Measurements from ENCODE around the gene UBAP1L. TPM values are rescaled to one million over a fixed set of nuclear protein-coding genes. Genes with fewer than 3 reads are reported as not detected.

The UBAP1L gene
- total and polyA plus RNA-seq, 2 donors (not counting 3 experiments of a cell fraction or from before 2014, with no cell fraction given) = 1.9 to 5.0 TPM

DNA sequence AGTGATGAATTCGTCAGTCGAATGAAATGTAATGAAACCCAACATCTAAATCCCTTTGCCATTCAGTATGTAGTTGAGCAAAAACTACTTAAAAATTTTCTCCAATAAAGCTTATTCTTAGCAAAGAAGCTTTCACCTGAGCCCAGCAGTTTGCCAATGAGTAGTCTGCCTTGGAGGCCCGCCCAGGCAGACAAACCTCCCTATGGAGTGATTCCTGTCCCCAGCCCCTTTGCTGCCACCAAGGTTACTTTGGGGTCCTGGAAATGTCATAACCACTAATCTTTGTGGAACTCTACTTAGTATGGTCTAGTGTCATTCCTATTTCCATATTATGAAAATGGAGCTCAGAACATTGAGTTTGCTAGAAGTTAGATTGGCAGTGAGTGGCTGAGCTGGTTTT lies 12.1 kb downstream of the UBAP1L start:
- no peaks in the 10 kb centered on the region for H3K9me1 ChIP-seq (replicated peaks; ENCODE audit: control insufficient read depth, extremely low read depth, insufficient read depth, low read length)
- DNase-seq (ENCODE audit: low read depth, low spot score) (no peak), FAIRE-seq (no peak)
- H3K27me3 ChIP-seq (ENCODE audit: control insufficient read depth in 2 of 2, insufficient read depth in 2 of 2, low read length in 2 of 2) = no peaks in the 10 kb centered on the region
- H3K4me2 ChIP-seq (ENCODE audit: insufficient read depth, low read length) = no peak overlapping the region
- H3K9me3 ChIP-seq (replicated peaks; ENCODE audit: control insufficient read depth, insufficient read depth, low read length) = no peaks in the 10 kb centered on the region
- BruUV-seq (replicated peaks) = no TSS peak
- H3K9ac ChIP-seq (replicated peaks; ENCODE audit: extremely low read depth, insufficient read depth, low read length) = no peak overlapping the region
- no peak overlapping the region for H3K27ac ChIP-seq (ENCODE audit: insufficient read depth, low read depth, low read length)
- ChIA-PET POLR2A (no interaction called here), CTCF (interaction anchor here (0.7 to 5.4 kb wide), 9 partner anchors 11 to 69 kb away, joined by 3 to 64 read pairs (median 5); partner anchors contain the start of genes PDCD7 and UBAP1L)
- no peak overlapping the region for H3K4me3 ChIP-seq (replicated peaks in 1 of 3; ENCODE audit: insufficient read depth in 1 of 3, low read depth in 1 of 3, low read length in 3 of 3)
- intact Hi-C loops (cut with micrococcal nuclease) = no loop called here
- no peaks in the 10 kb centered on the region for H3K79me2 ChIP-seq (ENCODE audit: control insufficient read depth, insufficient read depth, low read length)
- H4K20me1 ChIP-seq (replicated peaks; ENCODE audit: control insufficient read depth, extremely low read depth, insufficient read depth, low read length) = no peaks in the 10 kb centered on the region
- no peak for TF ChIP-seq POLR2A (IDR thresholded peaks at IDR 0.05; ENCODE audit: low read depth, low read length)
- TF ChIP-seq MYC (IDR thresholded peaks at IDR 0.05; ENCODE audit: low read depth, low read length) = no peak
- no peak for TF ChIP-seq POLR2AphosphoS5 (IDR thresholded peaks at IDR 0.05; ENCODE audit: insufficient read depth, low read depth, low read length)
- TF ChIP-seq FOS (IDR thresholded peaks at IDR 0.05; ENCODE audit: borderline replicate concordance, insufficient read depth, low read length) = no peak
- TF ChIP-seq, protein P1, sequence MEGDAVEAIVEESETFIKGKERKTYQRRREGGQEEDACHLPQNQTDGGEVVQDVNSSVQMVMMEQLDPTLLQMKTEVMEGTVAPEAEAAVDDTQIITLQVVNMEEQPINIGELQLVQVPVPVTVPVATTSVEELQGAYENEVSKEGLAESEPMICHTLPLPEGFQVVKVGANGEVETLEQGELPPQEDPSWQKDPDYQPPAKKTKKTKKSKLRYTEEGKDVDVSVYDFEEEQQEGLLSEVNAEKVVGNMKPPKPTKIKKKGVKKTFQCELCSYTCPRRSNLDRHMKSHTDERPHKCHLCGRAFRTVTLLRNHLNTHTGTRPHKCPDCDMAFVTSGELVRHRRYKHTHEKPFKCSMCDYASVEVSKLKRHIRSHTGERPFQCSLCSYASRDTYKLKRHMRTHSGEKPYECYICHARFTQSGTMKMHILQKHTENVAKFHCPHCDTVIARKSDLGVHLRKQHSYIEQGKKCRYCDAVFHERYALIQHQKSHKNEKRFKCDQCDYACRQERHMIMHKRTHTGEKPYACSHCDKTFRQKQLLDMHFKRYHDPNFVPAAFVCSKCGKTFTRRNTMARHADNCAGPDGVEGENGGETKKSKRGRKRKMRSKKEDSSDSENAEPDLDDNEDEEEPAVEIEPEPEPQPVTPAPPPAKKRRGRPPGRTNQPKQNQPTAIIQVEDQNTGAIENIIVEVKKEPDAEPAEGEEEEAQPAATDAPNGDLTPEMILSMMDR (IDR thresholded peaks at IDR 0.05; ENCODE audit: extremely low read depth in 1 of 2, insufficient read depth in 1 of 2, low read depth in 1 of 2, low read length in 2 of 2) = no peak
- TF ChIP-seq, protein P2, sequence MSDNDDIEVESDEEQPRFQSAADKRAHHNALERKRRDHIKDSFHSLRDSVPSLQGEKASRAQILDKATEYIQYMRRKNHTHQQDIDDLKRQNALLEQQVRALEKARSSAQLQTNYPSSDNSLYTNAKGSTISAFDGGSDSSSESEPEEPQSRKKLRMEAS (IDR thresholded peaks at IDR 0.05; ENCODE audit: insufficient read depth, insufficient read length) = no peak
- no peak for TF ChIP-seq GATA2 (IDR thresholded peaks at IDR 0.05; ENCODE audit: insufficient read depth, insufficient read length, low read depth, low read length)
- TF ChIP-seq EZH2 (IDR thresholded peaks at IDR 0.05; ENCODE audit: borderline replicate concordance, low read depth, low read length, severe bottlenecking) = no peak
- TF ChIP-seq JUN (IDR thresholded peaks at IDR 0.05; ENCODE audit: borderline replicate concordance, insufficient read depth, insufficient read length, low read depth) = no peak
- dilution Hi-C loops (cut with MboI; ENCODE audit: extremely low pct_ligation_motif_present, low sequenced_read_pairs) = no loop called here
- no peak overlapping the region for H2AFZ ChIP-seq (ENCODE audit: low read depth, low read length)
- H3K36me3 ChIP-seq (ENCODE audit: control insufficient read depth in 2 of 2, extremely low read depth in 1 of 2, insufficient read depth in 2 of 2, low read length in 2 of 2) = peaks cover 0 to 8% of the 10 kb centered on the region in 2 experiments
- H3K4me1 ChIP-seq (ENCODE audit: control insufficient read depth, extremely low read depth, insufficient read depth, low read length) = peaks cover 2% of the 10 kb centered on the region
